Mesenchymal stem cell (in vitro differentiated cells and primary cell): ENCODE measurements around the gene POLR1G.

Experiments
- DNase-seq: peaks from one replicate; pipeline ENCODE4 v3.0.0-alpha.2; 2013
- H2AFZ ChIP-seq: one replicate; pipeline ENCODE4 v1.6.1; 2013; ENCODE audit warnings: low read depth, mild to moderate bottlenecking, control low read depth, inconsistent platforms, low read length, moderate library complexity
- H2AK5ac ChIP-seq: 2 replicates; pipeline ENCODE4 v1.6.1; 2013; ENCODE audit warnings: low read length, moderate library complexity, mild to moderate bottlenecking, inconsistent platforms; ENCODE audit not compliant: severe bottlenecking
- H2BK120ac ChIP-seq: one replicate; pipeline ENCODE4 v1.6.1; 2013; ENCODE audit warnings: low read depth, mild to moderate bottlenecking, inconsistent platforms, low read length, moderate library complexity
- H2BK12ac ChIP-seq, 2 experiments: one replicate each; pipeline ENCODE4 v1.6.1; 2013; ENCODE audit warnings: inconsistent platforms in 2 of 2, low read length in 2 of 2, mild to moderate bottlenecking in 2 of 2, moderate library complexity in 2 of 2, control low read depth in 1 of 2
- H2BK15ac ChIP-seq: one replicate; pipeline ENCODE4 v1.6.1; 2013; ENCODE audit warnings: mild to moderate bottlenecking, low read depth, inconsistent platforms; ENCODE audit not compliant: poor library complexity, severe bottlenecking
- H2BK5ac ChIP-seq: 2 replicates; pipeline ENCODE4 v1.6.1; 2013; ENCODE audit warnings: low read depth, mild to moderate bottlenecking, low read length, control low read depth, inconsistent platforms; ENCODE audit not compliant: poor library complexity, severe bottlenecking
- H3K14ac ChIP-seq, 2 experiments: one replicate each; pipeline ENCODE4 v1.6.1; 2013; ENCODE audit warnings: inconsistent platforms in 2 of 2, low read length in 2 of 2, control low read depth in 1 of 2, mild to moderate bottlenecking in 1 of 2, moderate library complexity in 1 of 2
- H3K18ac ChIP-seq, 2 experiments: one replicate each; pipeline ENCODE4 v1.6.1; 2013; ENCODE audit warnings: inconsistent platforms in 2 of 2, low read length in 2 of 2, control low read depth in 1 of 2, low read depth in 1 of 2, mild to moderate bottlenecking in 1 of 2
- H3K23ac ChIP-seq, 2 experiments: one replicate each; pipeline ENCODE4 v1.6.1; 2013; ENCODE audit warnings: inconsistent platforms in 2 of 2, low read length in 2 of 2, mild to moderate bottlenecking in 2 of 2, moderate library complexity in 2 of 2, control low read depth in 1 of 2
- H3K27ac ChIP-seq: 2 replicates; pipeline ENCODE4 v1.5.1; 2013; ENCODE audit warnings: mild to moderate bottlenecking, moderate library complexity, low read length, control low read depth, inconsistent platforms; ENCODE audit not compliant: poor library complexity, severe bottlenecking
- H3K27me3 ChIP-seq, 2 experiments: 2 replicates each; pipeline versions ENCODE4 v1.6.1 to v1.7.0; 2013; ENCODE audit warnings: low read length in 2 of 2, mild to moderate bottlenecking in 2 of 2, moderate library complexity in 2 of 2, control low read depth in 1 of 2, inconsistent platforms in 1 of 2; ENCODE audit not compliant: control insufficient read depth in 1 of 2, insufficient read depth in 1 of 2
- H3K36me3 ChIP-seq, 2 experiments: 2 replicates each; pipeline versions ENCODE4 v1.6.1 to v1.7.0; 2013; ENCODE audit warnings: low read length in 2 of 2, control low read depth in 1 of 2, inconsistent platforms in 1 of 2, low read depth in 1 of 2, mild to moderate bottlenecking in 1 of 2; ENCODE audit not compliant: insufficient read depth in 2 of 2, control insufficient read depth in 1 of 2
- H3K4ac ChIP-seq, 2 experiments: one replicate each; pipeline ENCODE4 v1.6.1; 2013; ENCODE audit warnings: inconsistent platforms in 2 of 2, low read length in 2 of 2, mild to moderate bottlenecking in 2 of 2, moderate library complexity in 2 of 2, control low read depth in 1 of 2, low read depth in 1 of 2
- H3K4me1 ChIP-seq: 2 replicates; pipeline ENCODE4 v1.6.1; 2013; ENCODE audit warnings: low read depth, low read length, control low read depth; ENCODE audit not compliant: control insufficient read depth, insufficient read depth
- H3K4me2 ChIP-seq: 2 replicates; pipeline ENCODE4 v1.6.1; 2013; ENCODE audit warnings: low read length, mild to moderate bottlenecking, inconsistent platforms; ENCODE audit not compliant: poor library complexity, severe bottlenecking
- H3K4me3 ChIP-seq, 2 experiments: 2 replicates each; pipeline versions ENCODE4 v1.5.1 to v1.7.0; 2013; ENCODE audit warnings: low read length in 2 of 2, mild to moderate bottlenecking in 2 of 2, control low read depth in 1 of 2, low read depth in 1 of 2; ENCODE audit not compliant: insufficient read depth in 1 of 2
- H3K79me1 ChIP-seq: replicated peaks from 2 replicates; pipeline ENCODE4 v1.6.1; 2013; ENCODE audit warnings: mild to moderate bottlenecking, control low read depth, low read length, inconsistent platforms; ENCODE audit not compliant: poor library complexity, severe bottlenecking
- H3K9ac ChIP-seq: 2 replicates; pipeline ENCODE4 v1.7.0; 2013; ENCODE audit warnings: mild to moderate bottlenecking, low read length, moderate library complexity
- H3K9me3 ChIP-seq: 2 replicates; pipeline ENCODE4 v1.7.0; 2013; ENCODE audit warnings: mild to moderate bottlenecking, low read length; ENCODE audit not compliant: control insufficient read depth
- H4K8ac ChIP-seq: one replicate; pipeline ENCODE4 v1.6.1; 2013; ENCODE audit warnings: inconsistent platforms, mild to moderate bottlenecking, low read length, moderate library complexity
- H4K91ac ChIP-seq: one replicate; pipeline ENCODE4 v1.6.1; 2013; ENCODE audit warnings: mild to moderate bottlenecking, low read length, inconsistent platforms
- WGBS: methylation state at CpG from one replicate; pipeline ENCODE4 v1.1.7; 2013; ENCODE audit warnings: mixed read lengths; 5-methylcytosine and 5-hydroxymethylcytosine counted together

POLR1G gene

GRCh38 chr19:45364696-45365095 is 41.7 kb upstream of the POLR1G start:
- no peak overlapping the region for H4K91ac ChIP-seq
- no peak overlapping the region for H2BK12ac ChIP-seq
- H3K18ac ChIP-seq, result no peak overlapping the region
- no peak overlapping the region for H3K4me2 ChIP-seq
- H3K23ac ChIP-seq, result no peak overlapping the region
- H2BK120ac ChIP-seq, result no peak overlapping the region
- H2BK15ac ChIP-seq, result no peak overlapping the region
- H4K8ac ChIP-seq, result no peak overlapping the region
- H2AFZ ChIP-seq, result no peak overlapping the region
- no peak overlapping the region for H2AK5ac ChIP-seq
- H3K27ac ChIP-seq, result no peak overlapping the region
- no peak overlapping the region for H2BK5ac ChIP-seq
- no peaks in the 10 kb centered on the region for H3K9me3 ChIP-seq
- peaks cover 7% of the 10 kb centered on the region for H3K4me1 ChIP-seq
- no peak overlapping the region for H3K9ac ChIP-seq
- H3K79me1 ChIP-seq, result peaks cover 44% of the 10 kb centered on the region
- no peak for DNase-seq
- no peaks in the 10 kb centered on the region for H3K27me3 ChIP-seq
- H3K4ac ChIP-seq, result no peak overlapping the region
- H3K14ac ChIP-seq, result no peak overlapping the region
- H3K4me3 ChIP-seq, result no peak overlapping the region
- WGBS, result 98% methylated on average over 12 of the region's 12 CpGs
- H3K36me3 ChIP-seq, result peaks cover 36 to 58% of the 10 kb centered on the region in 2 experiments

GRCh38 chr19:45368127-45368526 is 38.3 kb upstream of the POLR1G start:
- no peak overlapping the region for H3K9ac ChIP-seq
- H3K18ac ChIP-seq, result no peak overlapping the region
- no peak overlapping the region for H3K27ac ChIP-seq
- no peak overlapping the region for H3K4ac ChIP-seq
- H2AK5ac ChIP-seq, result no peak overlapping the region
- no peak overlapping the region for H2BK5ac ChIP-seq
- H3K4me2 ChIP-seq, result no peak overlapping the region
- no peak for DNase-seq
- peaks cover 12% of the 10 kb centered on the region for H3K4me1 ChIP-seq
- H2BK120ac ChIP-seq, result no peak overlapping the region
- H3K79me1 ChIP-seq, result peaks cover 39% of the 10 kb centered on the region
- no peak overlapping the region for H2BK15ac ChIP-seq
- H3K36me3 ChIP-seq, result peaks cover 15 to 35% of the 10 kb centered on the region in 2 experiments
- no peak overlapping the region for H3K23ac ChIP-seq
- no peak overlapping the region for H4K8ac ChIP-seq
- no peak overlapping the region for H3K14ac ChIP-seq
- over 99% methylated on average over 4 of the region's 4 CpGs for WGBS
- H4K91ac ChIP-seq, result no peak overlapping the region
- H3K4me3 ChIP-seq, result no peak overlapping the region
- H3K27me3 ChIP-seq, result no peaks in the 10 kb centered on the region
- H3K9me3 ChIP-seq, result no peaks in the 10 kb centered on the region
- no peak overlapping the region for H2BK12ac ChIP-seq
- H2AFZ ChIP-seq, result no peak overlapping the region

- Histone ChIP-seq H3K4me2 (no peak overlapping the region), H4K8ac (no peak overlapping the region), H2AFZ (no peak overlapping the region), H3K27ac (no peak overlapping the region), H3K18ac (no peak overlapping the region), H3K79me1 (peaks cover 33% of the 10 kb centered on the region), H4K91ac (no peak overlapping the region), H3K9ac (no peak overlapping the region), H3K4me3 (peak overlapping the region in 1 of 2 experiments; percentile 93), H3K4ac (no peak overlapping the region), H2AK5ac (no peak overlapping the region), H3K23ac (peak overlapping the region in 1 of 2 experiments; percentile 62), H3K4me1 (peaks cover 12% of the 10 kb centered on the region), H2BK5ac (no peak overlapping the region), H3K9me3 (no peaks in the 10 kb centered on the region), H2BK15ac (no peak overlapping the region), H3K36me3 (peaks cover 15 to 28% of the 10 kb centered on the region in 2 experiments), H3K27me3 (no peaks in the 10 kb centered on the region), H2BK12ac (no peak overlapping the region), H2BK120ac (no peak overlapping the region), H3K14ac (no peak overlapping the region)
- WGBS, result 90% methylated on average over 11 of the region's 11 CpGs
- DNase-seq, result no peak
Measured at GRCh38 chr19:45368737-45369340, 37.6 kb upstream of the POLR1G start.

- H4K91ac ChIP-seq, result no peak within 1 kb of the TSS
- H2BK120ac ChIP-seq, result no peak within 1 kb of the TSS
- H3K4me1 ChIP-seq, result peaks cover 15% of the 10 kb centered on the region
- WGBS, result 7% methylated on average over 52 of the region's 55 CpGs
- H3K9me3 ChIP-seq, result no peaks in the 10 kb centered on the region
- no peak within 1 kb of the TSS for H2BK5ac ChIP-seq
- no peaks in the 10 kb centered on the region for H3K27me3 ChIP-seq
- peak within 1 kb of the TSS; percentile 90 for H3K27ac ChIP-seq
- H3K14ac ChIP-seq, result peak within 1 kb of the TSS in 1 of 2 experiments; percentile 73
- H4K8ac ChIP-seq, result peak within 1 kb of the TSS; percentile 82
- peak within 1 kb of the TSS in 1 of 2 experiments; percentile 10 for H2BK12ac ChIP-seq
- H2BK15ac ChIP-seq, result peak within 1 kb of the TSS; percentile 80
- peak; percentile 99 for DNase-seq
- peak within 1 kb of the TSS; percentile 74 to 86 for H3K18ac ChIP-seq
- H3K23ac ChIP-seq, result peak within 1 kb of the TSS in 1 of 2 experiments; percentile 86
- H3K79me1 ChIP-seq, result peaks cover 26% of the 10 kb centered on the region
- H3K4me2 ChIP-seq, result peak within 1 kb of the TSS; percentile 76
- H3K4me3 ChIP-seq, result peak within 1 kb of the TSS; percentile 82 to 93
- H2AFZ ChIP-seq, result peak within 1 kb of the TSS; percentile 87
- peak within 1 kb of the TSS; percentile 89 for H3K9ac ChIP-seq
- H3K36me3 ChIP-seq, result peaks cover 7 to 10% of the 10 kb centered on the region in 2 experiments
- H2AK5ac ChIP-seq, result no peak within 1 kb of the TSS
- H3K4ac ChIP-seq, result peak within 1 kb of the TSS; percentile 68 to 91
Measured at GRCh38 chr19:45370410-45371204, 35.8 kb upstream of the POLR1G start, which contains the start of gene ERCC2. Gene ERCC2 (minus strand): TSS chr19:45370573. CDS start chr19:45370540, 33 bp downstream.
